ENCODE data around the gene PRDM11. TPM values are rescaled to one million over a fixed set of nuclear protein-coding genes. Genes with fewer than 3 reads are reported as not detected.

The PRDM11 gene
- total RNA-seq, 1 donor from 2014 or later = 15.2 TPM

DNA sequence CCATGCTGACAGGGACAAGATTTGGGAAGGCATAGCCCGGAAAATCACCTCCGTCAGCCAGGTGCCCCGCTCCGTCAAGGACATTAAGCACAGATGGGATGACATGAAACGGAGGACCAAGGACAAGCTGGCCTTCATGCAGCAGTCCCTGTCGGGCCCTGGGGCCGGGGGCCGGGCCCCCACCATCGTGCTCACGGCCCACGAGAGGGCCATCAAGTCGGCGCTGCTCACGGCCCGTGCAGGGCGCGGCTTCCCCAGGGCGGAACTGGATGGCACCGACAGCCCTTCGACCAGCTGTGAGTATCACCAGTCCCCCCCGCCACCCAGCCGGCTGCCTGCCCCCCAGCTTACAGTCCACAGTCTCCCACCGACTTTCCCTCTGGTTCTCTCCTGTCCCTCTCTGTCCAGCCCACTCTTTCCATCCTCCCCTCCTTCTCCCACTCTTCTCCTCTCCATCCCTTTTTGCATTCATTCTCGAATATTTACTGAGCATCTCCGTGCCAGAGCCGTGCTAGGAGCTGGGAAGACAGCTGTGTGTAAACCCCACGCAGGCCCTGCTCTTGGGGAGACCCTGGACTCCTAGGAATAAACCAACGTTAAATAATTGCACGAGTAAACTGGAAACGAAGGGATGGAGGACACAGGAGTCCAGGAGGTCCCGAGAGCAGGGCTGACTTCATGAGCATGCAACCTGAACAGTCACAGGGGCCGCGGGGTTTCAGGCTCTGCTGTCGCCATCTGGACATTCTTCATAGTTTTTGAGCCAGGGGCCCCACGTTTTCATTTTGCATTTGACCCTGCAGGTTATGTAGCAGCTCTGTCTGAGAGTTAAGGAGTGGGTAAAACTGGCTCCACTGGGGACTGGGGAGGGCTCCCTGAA, 62.8 kb downstream of the PRDM11 start:
- Histone ChIP-seq H3K4me1 (peaks cover 27% of the 10 kb centered on the region), H3K4me3 (peak overlapping the region; percentile 9 to 16), H3K9me3 (no peaks in the 10 kb centered on the region), H3K27ac (peak overlapping the region; percentile 83), H3K36me3 (peaks cover 0 to 21% of the 10 kb centered on the region in 2 donors), H3K27me3 (no peaks in the 10 kb centered on the region)
- intact Hi-C loops (cut with DNase I) = loop anchor here (5.0 kb wide), 1 partner anchor 62 kb away; the partner anchor contains the start of gene PRDM11
- no peak for TF ChIP-seq CTCF (IDR thresholded peaks at IDR 0.05)
- no peak for TF ChIP-seq POLR2A (IDR thresholded peaks at IDR 0.05)
- no peak for TF ChIP-seq POLR2AphosphoS5 (IDR thresholded peaks at IDR 0.05; ENCODE audit: insufficient read depth in 1 of 2, low read depth in 1 of 2)
- DNase-seq (ENCODE audit: extremely low spot score in 2 of 2) = no peak

DNA sequence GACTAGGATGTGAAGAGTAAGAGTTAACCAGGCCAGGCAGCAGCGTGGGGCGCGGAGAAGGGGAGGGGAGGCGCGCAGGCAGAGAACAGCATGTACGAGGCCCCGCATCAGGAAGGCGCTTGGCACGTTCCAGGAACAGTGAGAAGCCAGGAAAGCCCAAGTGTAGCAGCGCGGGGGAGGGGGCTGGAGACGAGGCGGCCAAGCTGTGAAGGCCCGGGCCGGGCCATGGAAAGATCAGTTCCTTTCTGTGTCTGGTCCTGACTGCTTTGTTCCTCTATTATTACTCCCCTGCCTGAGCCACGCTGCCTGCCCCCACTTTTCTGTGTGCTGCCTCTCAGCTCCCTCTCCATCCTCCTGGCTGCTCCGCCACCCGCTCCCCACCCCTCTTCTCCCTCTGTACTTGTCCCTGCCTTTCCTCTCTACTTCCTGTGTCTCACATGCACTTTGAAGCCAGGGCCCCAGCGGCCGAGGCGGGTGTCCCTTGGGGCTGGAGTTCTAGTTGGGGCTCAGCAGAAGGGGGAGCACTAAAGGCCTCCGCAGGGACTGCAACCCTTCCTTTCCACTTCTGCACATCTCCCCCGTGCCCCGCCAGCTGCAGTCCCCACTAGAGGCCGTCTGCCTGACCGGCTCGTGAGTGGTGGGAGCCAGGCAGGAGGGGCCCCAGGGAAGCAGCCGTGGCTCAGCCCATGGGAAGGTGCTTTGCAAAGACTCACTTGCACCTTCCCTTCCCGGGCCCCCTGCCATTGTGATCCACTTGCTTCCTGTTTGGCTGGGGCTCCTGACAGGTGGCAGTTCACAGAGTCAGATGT, 63.7 kb downstream of the PRDM11 start:
- no peaks in the 10 kb centered on the region for H3K9me3 ChIP-seq
- intact Hi-C loops (cut with DNase I) = loop anchor here (5.0 kb wide), 1 partner anchor 63 kb away; the partner anchor contains the start of gene PRDM11
- H3K36me3 ChIP-seq = peaks cover 0 to 16% of the 10 kb centered on the region in 2 donors
- TF ChIP-seq POLR2AphosphoS5 (IDR thresholded peaks at IDR 0.05; ENCODE audit: insufficient read depth in 1 of 2, low read depth in 1 of 2) (peak; percentile 72 to 84), POLR2A (IDR thresholded peaks at IDR 0.05) (no peak), CTCF (IDR thresholded peaks at IDR 0.05) (peak in 1 of 3 experiments; percentile 5)
- H3K27ac ChIP-seq = peak overlapping the region; percentile 83
- H3K27me3 ChIP-seq = no peaks in the 10 kb centered on the region
- H3K4me1 ChIP-seq = peaks cover 27% of the 10 kb centered on the region
- peak in 1 of 2 donors; percentile 97 for DNase-seq (ENCODE audit: extremely low spot score in 2 of 2)
- peak overlapping the region; percentile 16 to 29 for H3K4me3 ChIP-seq

- H3K4me3 ChIP-seq = peak overlapping the region in 1 of 2 donors; percentile 29
- no peak for DNase-seq (ENCODE audit: extremely low spot score in 2 of 2)
- peaks cover 27% of the 10 kb centered on the region for H3K4me1 ChIP-seq
- H3K27ac ChIP-seq = peak overlapping the region; percentile 83
- no peak for TF ChIP-seq POLR2A (IDR thresholded peaks at IDR 0.05)
- no peak for TF ChIP-seq POLR2AphosphoS5 (IDR thresholded peaks at IDR 0.05; ENCODE audit: insufficient read depth in 1 of 2, low read depth in 1 of 2)
- no peak for TF ChIP-seq CTCF (IDR thresholded peaks at IDR 0.05)
- intact Hi-C loops (cut with DNase I) = no loop called here
- H3K27me3 ChIP-seq = no peaks in the 10 kb centered on the region
- peaks cover 0 to 11% of the 10 kb centered on the region in 2 donors for H3K36me3 ChIP-seq
- no peaks in the 10 kb centered on the region for H3K9me3 ChIP-seq
Observed at GRCh38 chr11:45210846-45211245, 64.4 kb downstream of the PRDM11 start.

DNA sequence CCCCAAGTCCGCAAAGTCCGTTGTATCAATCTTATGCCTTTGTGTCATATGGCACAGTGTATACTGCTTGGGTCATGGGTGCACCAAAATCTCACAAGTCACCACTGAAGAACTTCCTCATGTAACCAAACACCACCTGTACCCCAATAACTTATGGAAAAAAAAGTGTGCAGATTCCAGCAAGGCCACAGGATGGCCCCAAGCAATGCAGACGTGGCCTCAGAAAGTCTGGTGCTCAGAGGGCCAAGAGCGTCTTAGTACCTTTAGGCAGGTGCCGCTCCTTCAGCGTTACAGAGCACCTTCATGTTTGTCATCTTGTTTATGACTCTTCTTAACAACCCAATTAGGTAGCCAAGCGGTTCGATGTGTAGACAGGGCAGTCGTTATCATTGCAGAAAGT, 65.3 kb downstream of the PRDM11 start:
- H3K9me3 ChIP-seq = no peaks in the 10 kb centered on the region
- H3K36me3 ChIP-seq = peaks cover 0 to 11% of the 10 kb centered on the region in 2 donors
- intact Hi-C loops (cut with DNase I) = no loop called here
- no peak for TF ChIP-seq POLR2A (IDR thresholded peaks at IDR 0.05)
- TF ChIP-seq CTCF (IDR thresholded peaks at IDR 0.05) = no peak
- no peak for TF ChIP-seq POLR2AphosphoS5 (IDR thresholded peaks at IDR 0.05; ENCODE audit: insufficient read depth in 1 of 2, low read depth in 1 of 2)
- H3K4me1 ChIP-seq = peaks cover 27% of the 10 kb centered on the region
- H3K27ac ChIP-seq = no peak overlapping the region
- H3K27me3 ChIP-seq = no peaks in the 10 kb centered on the region
- no peak for DNase-seq (ENCODE audit: extremely low spot score in 2 of 2)
- H3K4me3 ChIP-seq = no peak overlapping the region

Measured in vagina (tissue), 2 donors.